ENCODE data around the gene TP53I13. TPM values are rescaled to one million over a fixed set of nuclear protein-coding genes. Genes with fewer than 3 reads are reported as not detected.
A peak's percentile ranks its signal among the peaks of the same experiment; 100 is the strongest.

TP53I13 gene
- total and polyA plus RNA-seq, 2 of the 13 experiments (the other 11 are each of a cell fraction or from before 2014, with no cell fraction given): 16.9 to 25.7 TPM

DNA sequence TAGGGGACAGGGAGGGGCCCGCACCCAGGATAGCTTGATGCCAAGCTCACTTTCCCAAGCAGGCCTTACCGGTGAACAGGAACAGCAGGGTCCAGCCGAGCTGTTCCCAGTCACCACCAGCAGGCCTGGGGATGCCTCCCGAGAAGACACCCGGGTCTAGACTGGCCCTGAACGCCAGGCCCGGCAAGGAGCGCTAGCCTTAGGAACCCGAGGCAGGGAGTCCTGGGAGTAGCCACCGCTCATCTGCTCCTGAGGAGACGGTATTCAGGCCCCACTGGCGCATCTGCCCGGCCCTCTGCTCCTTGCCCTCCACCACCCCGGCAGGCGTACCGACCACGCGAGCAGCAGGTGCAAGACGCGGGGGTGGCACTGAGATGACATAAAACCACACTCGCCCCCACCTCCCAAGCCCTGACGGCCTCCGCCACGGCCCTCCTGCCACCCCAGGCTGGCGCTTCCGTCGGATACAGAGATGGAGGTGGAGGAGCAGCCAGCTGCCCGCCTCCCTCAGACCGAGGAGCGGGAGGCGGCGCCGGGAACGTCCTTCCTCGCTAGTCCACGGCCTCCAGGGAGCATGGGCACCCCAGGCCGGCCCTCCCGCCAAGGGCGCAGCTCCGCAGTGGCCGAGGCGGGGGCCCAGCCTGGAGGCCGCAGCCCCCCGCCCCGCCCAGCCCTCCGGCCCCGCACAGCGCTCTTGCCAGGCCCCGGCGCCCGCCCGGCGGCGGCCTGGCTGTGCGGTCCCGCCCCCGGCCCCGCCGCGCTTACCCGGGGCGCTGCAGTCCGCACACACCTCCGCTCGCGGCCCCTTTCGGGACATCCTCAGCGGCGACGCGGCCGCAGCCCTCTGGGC lies 20.3 kb downstream of the TP53I13 start (continued):
- TF ChIP-seq, protein P1, sequence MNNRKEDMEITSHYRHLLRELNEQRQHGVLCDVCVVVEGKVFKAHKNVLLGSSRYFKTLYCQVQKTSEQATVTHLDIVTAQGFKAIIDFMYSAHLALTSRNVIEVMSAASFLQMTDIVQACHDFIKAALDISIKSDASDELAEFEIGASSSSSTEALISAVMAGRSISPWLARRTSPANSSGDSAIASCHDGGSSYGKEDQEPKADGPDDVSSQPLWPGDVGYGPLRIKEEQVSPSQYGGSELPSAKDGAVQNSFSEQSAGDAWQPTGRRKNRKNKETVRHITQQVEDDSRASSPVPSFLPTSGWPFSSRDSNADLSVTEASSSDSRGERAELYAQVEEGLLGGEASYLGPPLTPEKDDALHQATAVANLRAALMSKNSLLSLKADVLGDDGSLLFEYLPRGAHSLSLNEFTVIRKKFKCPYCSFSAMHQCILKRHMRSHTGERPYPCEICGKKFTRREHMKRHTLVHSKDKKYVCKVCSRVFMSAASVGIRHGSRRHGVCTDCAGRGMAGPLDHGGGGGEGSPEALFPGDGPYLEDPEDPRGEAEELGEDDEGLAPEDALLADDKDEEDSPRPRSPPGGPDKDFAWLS (CRISPR knock-in tag; IDR thresholded peaks at IDR 0.05; ENCODE audit: borderline replicate concordance): no peak
- TF ChIP-seq ARID2 (CRISPR knock-in tag; IDR thresholded peaks at IDR 0.05; ENCODE audit: borderline replicate concordance) (0 out of 2 replicates have a peak, but pooled peaks have one; percentile 32), GPN1 (CRISPR knock-in tag; IDR thresholded peaks at IDR 0.05; ENCODE audit: borderline replicate concordance) (no peak), ZBTB7A (CRISPR knock-in tag; IDR thresholded peaks at IDR 0.05) (no peak), ARNT2 (CRISPR knock-in tag; IDR thresholded peaks at IDR 0.05; ENCODE audit: low read depth) (no peak), ZNF317 (CRISPR knock-in tag; IDR thresholded peaks at IDR 0.05) (no peak), MEIS2 (CRISPR knock-in tag; IDR thresholded peaks at IDR 0.05) (0 out of 2 replicates have a peak, but pooled peaks have one; percentile 26), TSC22D2 (CRISPR knock-in tag; IDR thresholded peaks at IDR 0.05; ENCODE audit: borderline replicate concordance) (0 out of 2 replicates have a peak, but pooled peaks have one; percentile 12), ZNF792 (CRISPR knock-in tag; IDR thresholded peaks at IDR 0.05) (0 out of 2 replicates have a peak, but pooled peaks have one; percentile 21), KLF6 (CRISPR knock-in tag; IDR thresholded peaks at IDR 0.05) (no peak)
- TF ChIP-seq, protein P2, sequence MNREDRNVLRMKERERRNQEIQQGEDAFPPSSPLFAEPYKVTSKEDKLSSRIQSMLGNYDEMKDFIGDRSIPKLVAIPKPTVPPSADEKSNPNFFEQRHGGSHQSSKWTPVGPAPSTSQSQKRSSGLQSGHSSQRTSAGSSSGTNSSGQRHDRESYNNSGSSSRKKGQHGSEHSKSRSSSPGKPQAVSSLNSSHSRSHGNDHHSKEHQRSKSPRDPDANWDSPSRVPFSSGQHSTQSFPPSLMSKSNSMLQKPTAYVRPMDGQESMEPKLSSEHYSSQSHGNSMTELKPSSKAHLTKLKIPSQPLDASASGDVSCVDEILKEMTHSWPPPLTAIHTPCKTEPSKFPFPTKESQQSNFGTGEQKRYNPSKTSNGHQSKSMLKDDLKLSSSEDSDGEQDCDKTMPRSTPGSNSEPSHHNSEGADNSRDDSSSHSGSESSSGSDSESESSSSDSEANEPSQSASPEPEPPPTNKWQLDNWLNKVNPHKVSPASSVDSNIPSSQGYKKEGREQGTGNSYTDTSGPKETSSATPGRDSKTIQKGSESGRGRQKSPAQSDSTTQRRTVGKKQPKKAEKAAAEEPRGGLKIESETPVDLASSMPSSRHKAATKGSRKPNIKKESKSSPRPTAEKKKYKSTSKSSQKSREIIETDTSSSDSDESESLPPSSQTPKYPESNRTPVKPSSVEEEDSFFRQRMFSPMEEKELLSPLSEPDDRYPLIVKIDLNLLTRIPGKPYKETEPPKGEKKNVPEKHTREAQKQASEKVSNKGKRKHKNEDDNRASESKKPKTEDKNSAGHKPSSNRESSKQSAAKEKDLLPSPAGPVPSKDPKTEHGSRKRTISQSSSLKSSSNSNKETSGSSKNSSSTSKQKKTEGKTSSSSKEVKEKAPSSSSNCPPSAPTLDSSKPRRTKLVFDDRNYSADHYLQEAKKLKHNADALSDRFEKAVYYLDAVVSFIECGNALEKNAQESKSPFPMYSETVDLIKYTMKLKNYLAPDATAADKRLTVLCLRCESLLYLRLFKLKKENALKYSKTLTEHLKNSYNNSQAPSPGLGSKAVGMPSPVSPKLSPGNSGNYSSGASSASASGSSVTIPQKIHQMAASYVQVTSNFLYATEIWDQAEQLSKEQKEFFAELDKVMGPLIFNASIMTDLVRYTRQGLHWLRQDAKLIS (CRISPR knock-in tag; IDR thresholded peaks at IDR 0.05): no peak
- TF ChIP-seq, protein P3, sequence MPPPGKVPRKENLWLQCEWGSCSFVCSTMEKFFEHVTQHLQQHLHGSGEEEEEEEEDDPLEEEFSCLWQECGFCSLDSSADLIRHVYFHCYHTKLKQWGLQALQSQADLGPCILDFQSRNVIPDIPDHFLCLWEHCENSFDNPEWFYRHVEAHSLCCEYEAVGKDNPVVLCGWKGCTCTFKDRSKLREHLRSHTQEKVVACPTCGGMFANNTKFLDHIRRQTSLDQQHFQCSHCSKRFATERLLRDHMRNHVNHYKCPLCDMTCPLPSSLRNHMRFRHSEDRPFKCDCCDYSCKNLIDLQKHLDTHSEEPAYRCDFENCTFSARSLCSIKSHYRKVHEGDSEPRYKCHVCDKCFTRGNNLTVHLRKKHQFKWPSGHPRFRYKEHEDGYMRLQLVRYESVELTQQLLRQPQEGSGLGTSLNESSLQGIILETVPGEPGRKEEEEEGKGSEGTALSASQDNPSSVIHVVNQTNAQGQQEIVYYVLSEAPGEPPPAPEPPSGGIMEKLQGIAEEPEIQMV (CRISPR knock-in tag; IDR thresholded peaks at IDR 0.05; ENCODE audit: low read depth): no peak
- TF ChIP-seq, protein P4, sequence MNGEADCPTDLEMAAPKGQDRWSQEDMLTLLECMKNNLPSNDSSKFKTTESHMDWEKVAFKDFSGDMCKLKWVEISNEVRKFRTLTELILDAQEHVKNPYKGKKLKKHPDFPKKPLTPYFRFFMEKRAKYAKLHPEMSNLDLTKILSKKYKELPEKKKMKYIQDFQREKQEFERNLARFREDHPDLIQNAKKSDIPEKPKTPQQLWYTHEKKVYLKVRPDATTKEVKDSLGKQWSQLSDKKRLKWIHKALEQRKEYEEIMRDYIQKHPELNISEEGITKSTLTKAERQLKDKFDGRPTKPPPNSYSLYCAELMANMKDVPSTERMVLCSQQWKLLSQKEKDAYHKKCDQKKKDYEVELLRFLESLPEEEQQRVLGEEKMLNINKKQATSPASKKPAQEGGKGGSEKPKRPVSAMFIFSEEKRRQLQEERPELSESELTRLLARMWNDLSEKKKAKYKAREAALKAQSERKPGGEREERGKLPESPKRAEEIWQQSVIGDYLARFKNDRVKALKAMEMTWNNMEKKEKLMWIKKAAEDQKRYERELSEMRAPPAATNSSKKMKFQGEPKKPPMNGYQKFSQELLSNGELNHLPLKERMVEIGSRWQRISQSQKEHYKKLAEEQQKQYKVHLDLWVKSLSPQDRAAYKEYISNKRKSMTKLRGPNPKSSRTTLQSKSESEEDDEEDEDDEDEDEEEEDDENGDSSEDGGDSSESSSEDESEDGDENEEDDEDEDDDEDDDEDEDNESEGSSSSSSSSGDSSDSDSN (CRISPR knock-in tag; IDR thresholded peaks at IDR 0.05): peak; percentile 73; the same call in 1 of the 2 replicates
- TF ChIP-seq, protein P5, sequence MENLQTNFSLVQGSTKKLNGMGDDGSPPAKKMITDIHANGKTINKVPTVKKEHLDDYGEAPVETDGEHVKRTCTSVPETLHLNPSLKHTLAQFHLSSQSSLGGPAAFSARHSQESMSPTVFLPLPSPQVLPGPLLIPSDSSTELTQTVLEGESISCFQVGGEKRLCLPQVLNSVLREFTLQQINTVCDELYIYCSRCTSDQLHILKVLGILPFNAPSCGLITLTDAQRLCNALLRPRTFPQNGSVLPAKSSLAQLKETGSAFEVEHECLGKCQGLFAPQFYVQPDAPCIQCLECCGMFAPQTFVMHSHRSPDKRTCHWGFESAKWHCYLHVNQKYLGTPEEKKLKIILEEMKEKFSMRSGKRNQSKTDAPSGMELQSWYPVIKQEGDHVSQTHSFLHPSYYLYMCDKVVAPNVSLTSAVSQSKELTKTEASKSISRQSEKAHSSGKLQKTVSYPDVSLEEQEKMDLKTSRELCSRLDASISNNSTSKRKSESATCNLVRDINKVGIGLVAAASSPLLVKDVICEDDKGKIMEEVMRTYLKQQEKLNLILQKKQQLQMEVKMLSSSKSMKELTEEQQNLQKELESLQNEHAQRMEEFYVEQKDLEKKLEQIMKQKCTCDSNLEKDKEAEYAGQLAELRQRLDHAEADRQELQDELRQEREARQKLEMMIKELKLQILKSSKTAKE (CRISPR knock-in tag; IDR thresholded peaks at IDR 0.05; ENCODE audit: borderline replicate concordance): no peak

All from HepG2 (cell line).